Thoracic aorta (tissue), 2 donors: Measurements from ENCODE around the gene MPC1. TPM values are rescaled to one million over a fixed set of nuclear protein-coding genes. Genes with fewer than 3 reads are reported as not detected.

ENCODE experiments used
- ATAC-seq: fragments of 150-250 bp; one replicate; pipeline ENCODE4 v1.8.0; 2017; ENCODE audit warnings: low read depth; ENCODE audit not compliant: insufficient number of reproducible peaks, low FRiP score
- DNase-seq: peaks from one replicate; pipeline ENCODE4 v3.0.0-alpha.2; 2020; ENCODE audit warnings: low spot score
- H3K27ac ChIP-seq, 2 donors: fragments of 200-600 bp; sonication (generic); 1 replicate in 1 of 2; 2 replicates in 1 of 2; pipeline ENCODE4 v1.5.1; 2016; ENCODE audit warnings: mild to moderate bottlenecking in 2 of 2, moderate library complexity in 2 of 2
- H3K27me3 ChIP-seq: fragments of 200-600 bp; sonication (generic); replicated peaks from 2 replicates; pipeline ENCODE4 v1.6.0; 2016; ENCODE audit warnings: mild to moderate bottlenecking; ENCODE audit not compliant: insufficient read depth
- H3K36me3 ChIP-seq: fragments of 200-600 bp; sonication (generic); one replicate; pipeline ENCODE4 v1.5.1; 2016
- H3K4me1 ChIP-seq, 2 donors: fragments of 200-600 bp; sonication (generic); 1 replicate in 1 of 2; 2 replicates in 1 of 2; pipeline versions ENCODE4 v1.5.1 to v1.6.0; 2016; ENCODE audit warnings: low read depth in 2 of 2, mild to moderate bottlenecking in 1 of 2; ENCODE audit not compliant: control insufficient read depth in 1 of 2
- H3K4me3 ChIP-seq: fragments of 200-600 bp; sonication (generic); 2 replicates; pipeline ENCODE4 v1.5.1; 2016; ENCODE audit warnings: mild to moderate bottlenecking
- H3K9me3 ChIP-seq: fragments of 200-600 bp; sonication (generic); 2 replicates; pipeline ENCODE4 v1.5.1; 2016
- CTCF ChIP-seq: fragments of 200-600 bp; sonication (generic); IDR thresholded peaks from one replicate; pipeline ENCODE4 v1.5.1; 2019; ENCODE audit warnings: antibody characterized with exemption
- total RNA-seq, 2 donors: library from RNA; depleted of rRNA; stranded (reverse); fragments of >200 nt; gene quantifications; one replicate each; pipeline versions ENCODE4 v1.1.0 to v1.2.3, GENCODE V29; 2016

Gene MPC1
- total RNA-seq, 2 donors from 2014 or later = 43.8 to 56.0 TPM

DNA sequence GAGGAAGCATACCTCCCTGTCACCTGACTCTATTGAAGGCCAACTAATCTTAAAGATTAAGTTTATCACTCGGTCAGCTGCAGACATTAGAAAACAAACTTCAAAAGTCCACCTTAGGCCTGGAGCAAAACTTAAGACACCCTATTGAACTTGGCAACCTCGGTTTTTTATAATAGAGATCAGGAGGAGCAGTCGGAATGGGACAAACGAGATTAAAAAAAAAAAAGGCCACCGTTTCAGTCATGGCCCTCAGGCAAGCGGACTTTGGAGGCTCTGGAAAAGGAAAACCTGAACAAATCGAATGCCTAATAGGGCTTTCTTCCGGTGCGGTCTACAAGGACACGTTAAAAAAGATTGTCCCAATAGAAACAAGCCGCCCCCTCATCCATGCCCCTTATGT, 67.3 kb downstream of the MPC1 start:
- ATAC-seq (no peak), DNase-seq (no peak)

More for the DNA sequence above, 67.3 kb downstream of the MPC1 start:
- no peaks in the 10 kb centered on the region for H3K9me3 ChIP-seq
- no peaks in the 10 kb centered on the region for H3K27me3 ChIP-seq
- no peaks in the 10 kb centered on the region for H3K4me1 ChIP-seq
- TF ChIP-seq CTCF = no peak
- H3K4me3 ChIP-seq = no peak overlapping the region
- peaks cover 4% of the 10 kb centered on the region for H3K36me3 ChIP-seq
- H3K27ac ChIP-seq = no peak overlapping the region

Other genes starting within 250 kb of the MPC1 start
- gene TBXT, start 215.1 kb downstream of the MPC1 start, total RNA-seq = not detected
- not detected for gene PRR18, start 74.5 kb downstream of the MPC1 start, total RNA-seq
- gene SFT2D1, start 40.4 kb downstream of the MPC1 start, total RNA-seq = 10 to 100 TPM; 23.3 to 27.9 TPM
- 1 to 10 TPM; 4.6 to 4.7 TPM for gene RAMACL, start 203.7 kb upstream of the MPC1 start, total RNA-seq
- 10 to 100 TPM; 59.5 to 75.4 TPM for gene RPS6KA2, start 244.3 kb upstream of the MPC1 start, total RNA-seq